Liver (tissue), 3 donors: ENCODE data around the gene R3HDM1.

Experiments used
- ATF3 ChIP-seq: IDR thresholded peaks from 2 replicates; pipeline ENCODE4 v1.6.1; 2016; ENCODE audit warnings: antibody characterized with exemption
- CTCF ChIP-seq: fragments of 150-350 bp; IDR thresholded peaks from 2 replicates; pipeline ENCODE4 v1.5.1; 2017; ENCODE audit warnings: improper control_type of control experiment, low read depth, low read length; ENCODE audit not compliant: missing input control
- EGR1 ChIP-seq, 2 donors: IDR thresholded peaks; 2 replicates each; pipeline ENCODE4 v1.6.1; 2016 to 2018; ENCODE audit warnings: antibody characterized with exemption in 2 of 2, low read depth in 2 of 2
- GABPA ChIP-seq, 2 donors: IDR thresholded peaks in 1 of 2; conservative IDR thresholded peaks in 1 of 2; 2 replicates each; pipeline ENCODE4 v1.6.1; 2016; ENCODE audit warnings: antibody characterized with exemption in 2 of 2, mild to moderate bottlenecking in 1 of 2, moderate library complexity in 1 of 2
- HNF4G ChIP-seq: IDR thresholded peaks from 2 replicates; pipeline ENCODE4 v1.6.1; 2016; ENCODE audit warnings: antibody characterized with exemption
- JUND ChIP-seq, 2 donors: IDR thresholded peaks; 2 replicates each; pipeline ENCODE4 v1.6.1; 2016; ENCODE audit warnings: antibody characterized with exemption in 2 of 2
- MAX ChIP-seq: IDR thresholded peaks from 2 replicates; pipeline ENCODE4 v1.6.1; 2016; ENCODE audit warnings: antibody characterized with exemption
- RAD21 ChIP-seq, 2 donors: IDR thresholded peaks; 2 replicates each; pipeline ENCODE4 v1.6.1; 2016; ENCODE audit warnings: antibody characterized with exemption in 2 of 2, mild to moderate bottlenecking in 2 of 2
- REST ChIP-seq: IDR thresholded peaks from 2 replicates; pipeline ENCODE4 v1.6.1; 2016; ENCODE audit warnings: antibody characterized with exemption, mild to moderate bottlenecking
- SP1 ChIP-seq: IDR thresholded peaks from 2 replicates; pipeline ENCODE4 v1.6.1; 2018; ENCODE audit warnings: antibody characterized with exemption, mild to moderate bottlenecking
- TAF1 ChIP-seq: conservative IDR thresholded peaks from 2 replicates; pipeline ENCODE4 v1.6.1; 2016; ENCODE audit warnings: antibody characterized with exemption, mild to moderate bottlenecking
- YY1 ChIP-seq: IDR thresholded peaks from 2 replicates; pipeline ENCODE4 v1.6.1; 2016; ENCODE audit warnings: antibody characterized with exemption, mild to moderate bottlenecking
- ZBTB33 ChIP-seq: IDR thresholded peaks from 2 replicates; pipeline ENCODE4 v1.6.1; 2016; ENCODE audit warnings: antibody characterized with exemption
- donor health status: healthy.
- donor health status: healthy.

GRCh38 chr2:135603543-135603942 lies 72.3 kb downstream of the R3HDM1 start:
- TF ChIP-seq CTCF = no peak
- no peak for TF ChIP-seq GABPA (IDR thresholded peaks at IDR 0.05 in 1 of 2, conservative IDR thresholded peaks at IDR 0.05 in 1 of 2)
- TF ChIP-seq REST = no peak
- TF ChIP-seq ATF3 = no peak
- TF ChIP-seq JUND (IDR thresholded peaks at IDR 0.05) = no peak
- TF ChIP-seq MAX = no peak
- no peak for TF ChIP-seq EGR1 (IDR thresholded peaks at IDR 0.05; ENCODE audit: low read depth in 2 of 2)
- TF ChIP-seq YY1 = no peak
- no peak for TF ChIP-seq HNF4G
- no peak for TF ChIP-seq TAF1
- no peak for TF ChIP-seq RAD21 (IDR thresholded peaks at IDR 0.05)
- no peak for TF ChIP-seq SP1
- TF ChIP-seq ZBTB33 = no peak
